CD4-positive, alpha-beta memory T cell (primary cell): ENCODE measurements around the gene RNF213. TPM values are rescaled to one million over a fixed set of nuclear protein-coding genes. Genes with fewer than 3 reads are reported as not detected.
A peak's percentile ranks its signal among the peaks of the same experiment; 100 is the strongest.

Experiments
- CTCF ChIA-PET: fragments of 350-600 bp; sonication (Branson Sonifier 250); formaldehyde crosslinking; loops from one replicate; lab custom pipeline; 2021; ENCODE audit warnings: inconsistent platforms; ENCODE audit not compliant: partially characterized antibody; lab: Charles Lee
- POLR2A ChIA-PET: fragments of 350-600 bp; sonication (Branson Sonifier 250); formaldehyde crosslinking; loops from one replicate; lab custom pipeline; 2021; ENCODE audit not compliant: partially characterized antibody; lab: Charles Lee
- DNase-seq, 5 donors: peaks; one replicate each; pipeline versions ENCODE4 v3.0.0 to v3.0.0-alpha.2; 2020 to 2022; ENCODE audit warnings: mixed read lengths in 1 of 5
- H3K27ac ChIP-seq: one replicate; pipeline ENCODE4 v1.7.0; 2013; ENCODE audit warnings: low read depth, low read length
- H3K27me3 ChIP-seq: 2 replicates; pipeline ENCODE4 v1.7.0; 2013; ENCODE audit warnings: mild to moderate bottlenecking, low read length, moderate library complexity; ENCODE audit not compliant: insufficient read depth
- H3K36me3 ChIP-seq: 2 replicates; pipeline ENCODE4 v1.7.0; 2013; ENCODE audit warnings: mild to moderate bottlenecking, low read length, moderate library complexity; ENCODE audit not compliant: insufficient read depth
- H3K4me1 ChIP-seq: 2 replicates; pipeline ENCODE4 v1.7.0; 2013; ENCODE audit warnings: mild to moderate bottlenecking, low read length, moderate library complexity; ENCODE audit not compliant: insufficient read depth
- H3K4me3 ChIP-seq, 2 donors: one replicate each; pipeline ENCODE4 v1.7.0; 2013; ENCODE audit warnings: low read length in 2 of 2, mild to moderate bottlenecking in 1 of 2
- H3K9me3 ChIP-seq, 2 donors: one replicate each; pipeline ENCODE4 v1.7.0; 2013; ENCODE audit warnings: low read length in 2 of 2, control low read depth in 1 of 2; ENCODE audit not compliant: control insufficient read depth in 1 of 2
- H3K27ac Mint-ChIP-seq, 7 donors: one replicate each; pipeline ENCODE4 v1.8.0; 2020 to 2021; ENCODE audit warnings: mixed read lengths in 7 of 7, mild to moderate bottlenecking in 6 of 7, inconsistent platforms in 3 of 7, moderate library complexity in 3 of 7
- H3K27me3 Mint-ChIP-seq, 2 donors: one replicate each; pipeline ENCODE4 v1.8.0; 2020 to 2021; ENCODE audit warnings: mixed read lengths in 2 of 2
- H3K36me3 Mint-ChIP-seq, 2 donors: one replicate each; pipeline ENCODE4 v1.8.0; 2020 to 2021; ENCODE audit warnings: mixed read lengths in 2 of 2, inconsistent platforms in 1 of 2, mild to moderate bottlenecking in 1 of 2
- H3K4me1 Mint-ChIP-seq, 4 donors: one replicate each; pipeline ENCODE4 v1.8.0; 2020 to 2021; ENCODE audit warnings: mixed read lengths in 4 of 4, mild to moderate bottlenecking in 1 of 4
- H3K4me3 Mint-ChIP-seq, 8 donors: one replicate each; pipeline ENCODE4 v1.8.0; 2020 to 2021; ENCODE audit warnings: mixed read lengths in 8 of 8, mild to moderate bottlenecking in 7 of 8, moderate library complexity in 6 of 8, inconsistent platforms in 3 of 8
- H3K9me3 Mint-ChIP-seq, 8 donors: one replicate each; pipeline ENCODE4 v1.8.0; 2020 to 2021; ENCODE audit warnings: mixed read lengths in 8 of 8, mild to moderate bottlenecking in 5 of 8, inconsistent platforms in 3 of 8, moderate library complexity in 1 of 8
- intact Hi-C: fragments of 100-400 bp; cut with micrococcal nuclease; formaldehyde crosslinking; loops from one replicate; pipeline ENCODE4 v1.15.1; 2023
- polyA plus RNA-seq, 2 donors: library from polyadenylated mRNA; unstranded; fragments of 300-500 nt; fragmentation: Illumina TruSeq; gene quantifications; one replicate each; pipeline ENCODE4 v1.2.3, GENCODE V29; 2021
- total RNA-seq, 2 experiments: library from RNA; stranded (reverse); gene quantifications; one replicate each; pipeline ENCODE4 v1.2.3, GENCODE V29; 2021

The RNF213 gene
- total and polyA plus RNA-seq, 4 experiments from 2014 or later = 11.2 to 399 (median 217) TPM

GRCh38 chr17:80416260-80416939, 155.7 kb downstream of the RNF213 start:
- ChIA-PET POLR2A (interaction anchor here (0.6 to 2.9 kb wide), 4 partner anchors 38 to 880 kb away, joined by 3 to 22 read pairs (median 3); no protein-coding TSS in a partner anchor), CTCF (interaction anchor here (0.7 to 1.9 kb wide), 3 partner anchors 11 to 603 kb away, joined by 3 to 6 read pairs (median 5); no protein-coding TSS in a partner anchor)
- Mint-ChIP-seq H3K4me1 (peaks cover 13 to 52% (median 25%) of the 10 kb centered on the region in 4 donors), H3K27ac (peak overlapping the region in 6 of 7 donors; percentile 75 to 95 (median 84)), H3K4me3 (peak overlapping the region; percentile 82 to 90 (median 86)), H3K27me3 (peaks cover 11 to 14% of the 10 kb centered on the region in 2 donors), H3K9me3 (peaks cover 0 to 3% (median 0%) of the 10 kb centered on the region in 8 donors), H3K36me3 (peaks cover 6 to 16% of the 10 kb centered on the region in 2 donors)
- intact Hi-C loops = no loop called here
- no peak for DNase-seq
- Histone ChIP-seq H3K4me1 (peaks cover 26% of the 10 kb centered on the region), H3K27me3 (peaks cover 7% of the 10 kb centered on the region), H3K4me3 (no peak overlapping the region), H3K36me3 (no peaks in the 10 kb centered on the region), H3K9me3 (no peaks in the 10 kb centered on the region), H3K27ac (no peak overlapping the region)

DNA sequence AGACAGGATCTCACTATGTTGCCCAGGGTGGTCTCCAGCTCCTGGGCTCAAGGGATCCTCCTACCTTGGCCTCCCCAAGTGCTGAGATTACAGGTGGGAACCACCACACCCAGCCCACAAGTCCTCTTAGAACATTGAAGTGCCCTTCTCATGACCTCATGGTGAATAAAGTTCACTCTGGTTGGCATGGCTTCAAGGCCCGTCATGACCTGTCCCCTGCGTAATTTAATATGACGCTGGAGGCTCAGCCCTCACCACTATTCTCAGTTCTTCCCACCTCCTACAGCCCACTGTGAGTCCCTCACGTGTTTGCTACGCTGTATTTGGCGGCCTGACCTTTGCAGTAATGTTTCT, 156.3 kb downstream of the RNF213 start:
- peaks cover 11 to 14% of the 10 kb centered on the region in 2 donors for H3K27me3 Mint-ChIP-seq
- H3K36me3 Mint-ChIP-seq = peaks cover 6 to 16% of the 10 kb centered on the region in 2 donors
- H3K27ac ChIP-seq = no peak overlapping the region
- H3K4me3 ChIP-seq = no peak overlapping the region
- intact Hi-C loops = no loop called here
- no peaks in the 10 kb centered on the region for H3K9me3 ChIP-seq
- no peaks in the 10 kb centered on the region for H3K36me3 ChIP-seq
- H3K4me1 ChIP-seq = peaks cover 26% of the 10 kb centered on the region
- no peak for DNase-seq
- H3K9me3 Mint-ChIP-seq = peaks cover 0 to 3% (median 0%) of the 10 kb centered on the region in 8 donors
- peaks cover 7% of the 10 kb centered on the region for H3K27me3 ChIP-seq
- peak overlapping the region in 5 of 7 donors; percentile 52 to 88 (median 86) for H3K27ac Mint-ChIP-seq
- H3K4me3 Mint-ChIP-seq = peak overlapping the region; percentile 39 to 88 (median 78)
- ChIA-PET CTCF (interaction anchor here (1.9 kb wide), 1 partner anchor 10 kb away, joined by 6 read pairs; no protein-coding TSS in a partner anchor), POLR2A (interaction anchor here (1.0 to 2.9 kb wide), 2 partner anchors 38 to 475 kb away, joined by 3 to 22 read pairs; no protein-coding TSS in a partner anchor)
- peaks cover 13 to 52% (median 25%) of the 10 kb centered on the region in 4 donors for H3K4me1 Mint-ChIP-seq

GRCh38 chr17:80418589-80418988, 157.9 kb downstream of the RNF213 start:
- ChIA-PET POLR2A (no interaction called here), CTCF (no interaction called here)
- peaks cover 6 to 16% of the 10 kb centered on the region in 2 donors for H3K36me3 Mint-ChIP-seq
- peaks cover 26% of the 10 kb centered on the region for H3K4me1 ChIP-seq
- H3K27me3 ChIP-seq = peaks cover 6% of the 10 kb centered on the region
- H3K27ac Mint-ChIP-seq = peak overlapping the region in 1 of 7 donors; percentile 43
- peaks cover 13 to 50% (median 25%) of the 10 kb centered on the region in 4 donors for H3K4me1 Mint-ChIP-seq
- H3K27ac ChIP-seq = no peak overlapping the region
- intact Hi-C loops = no loop called here
- H3K4me3 ChIP-seq = no peak overlapping the region
- no peak for DNase-seq
- peaks cover 0 to 3% (median 0%) of the 10 kb centered on the region in 8 donors for H3K9me3 Mint-ChIP-seq
- peaks cover 6 to 7% of the 10 kb centered on the region in 2 donors for H3K27me3 Mint-ChIP-seq
- H3K9me3 ChIP-seq = no peaks in the 10 kb centered on the region
- H3K36me3 ChIP-seq = no peaks in the 10 kb centered on the region
- no peak overlapping the region for H3K4me3 Mint-ChIP-seq

GRCh38 chr17:80419255-80419654, 158.6 kb downstream of the RNF213 start:
- peaks cover 2% of the 10 kb centered on the region in 2 donors for H3K27me3 Mint-ChIP-seq
- ChIA-PET POLR2A (no interaction called here), CTCF (no interaction called here)
- no peak for DNase-seq
- Histone ChIP-seq H3K36me3 (no peaks in the 10 kb centered on the region), H3K4me1 (peaks cover 23% of the 10 kb centered on the region), H3K4me3 (no peak overlapping the region), H3K27me3 (no peaks in the 10 kb centered on the region), H3K9me3 (no peaks in the 10 kb centered on the region), H3K27ac (no peak overlapping the region)
- peaks cover 6 to 16% of the 10 kb centered on the region in 2 donors for H3K36me3 Mint-ChIP-seq
- intact Hi-C loops = no loop called here
- H3K27ac Mint-ChIP-seq = peak overlapping the region in 1 of 7 donors; percentile 64
- H3K4me3 Mint-ChIP-seq = peak overlapping the region in 1 of 8 donors; percentile 28
- peaks cover 10 to 44% (median 25%) of the 10 kb centered on the region in 4 donors for H3K4me1 Mint-ChIP-seq
- peaks cover 0 to 3% (median 0%) of the 10 kb centered on the region in 8 donors for H3K9me3 Mint-ChIP-seq

- Mint-ChIP-seq H3K4me3 (no peak overlapping the region), H3K9me3 (peaks cover 0 to 2% (median 0%) of the 10 kb centered on the region in 8 donors), H3K4me1 (peaks cover 3 to 31% (median 16%) of the 10 kb centered on the region in 4 donors), H3K36me3 (peaks cover 6 to 13% of the 10 kb centered on the region in 2 donors), H3K27ac (no peak overlapping the region), H3K27me3 (no peaks in the 10 kb centered on the region)
- H3K27me3 ChIP-seq = no peaks in the 10 kb centered on the region
- H3K27ac ChIP-seq = no peak overlapping the region
- CTCF ChIA-PET = no interaction called here
- no peaks in the 10 kb centered on the region for H3K36me3 ChIP-seq
- H3K4me1 ChIP-seq = peaks cover 10% of the 10 kb centered on the region
- intact Hi-C loops = no loop called here
- POLR2A ChIA-PET = no interaction called here
- DNase-seq = no peak
- no peak overlapping the region for H3K4me3 ChIP-seq
- no peaks in the 10 kb centered on the region for H3K9me3 ChIP-seq
These were observed 160.9 kb downstream of the RNF213 start for GRCh38 chr17:80421381-80422090.

DNA sequence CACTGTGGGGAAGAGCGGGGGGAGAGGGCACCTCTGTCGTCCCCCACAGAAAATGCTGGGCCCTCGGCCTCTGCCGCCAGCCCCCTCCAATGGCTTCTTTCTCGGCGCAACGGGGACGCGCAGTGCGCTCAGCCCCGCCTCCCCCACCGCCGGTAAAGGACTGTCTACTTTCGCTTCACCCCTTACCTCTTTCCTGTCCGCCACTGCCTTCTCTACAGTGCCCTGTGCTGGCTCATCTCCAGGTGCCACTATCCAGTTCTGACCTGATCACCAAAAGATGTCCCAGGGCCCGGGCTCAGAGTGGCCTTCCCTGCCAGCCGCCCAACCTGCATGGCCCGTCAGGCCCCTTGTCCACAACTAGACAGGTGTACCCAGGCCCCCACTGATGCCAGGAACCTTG, 161.6 kb downstream of the RNF213 start:
- peaks cover 7 to 31% (median 15%) of the 10 kb centered on the region in 4 donors for H3K4me1 Mint-ChIP-seq
- no peak overlapping the region for H3K4me3 Mint-ChIP-seq
- DNase-seq = no peak
- Histone ChIP-seq H3K27me3 (no peaks in the 10 kb centered on the region), H3K27ac (no peak overlapping the region), H3K36me3 (no peaks in the 10 kb centered on the region), H3K4me1 (peaks cover 13% of the 10 kb centered on the region), H3K9me3 (no peaks in the 10 kb centered on the region), H3K4me3 (no peak overlapping the region)
- POLR2A ChIA-PET = no interaction called here
- peaks cover 6 to 13% of the 10 kb centered on the region in 2 donors for H3K36me3 Mint-ChIP-seq
- intact Hi-C loops = no loop called here
- H3K27ac Mint-ChIP-seq = no peak overlapping the region
- H3K9me3 Mint-ChIP-seq = peaks cover 0 to 2% (median 0%) of the 10 kb centered on the region in 8 donors
- no peaks in the 10 kb centered on the region for H3K27me3 Mint-ChIP-seq
- CTCF ChIA-PET = no interaction called here

DNA sequence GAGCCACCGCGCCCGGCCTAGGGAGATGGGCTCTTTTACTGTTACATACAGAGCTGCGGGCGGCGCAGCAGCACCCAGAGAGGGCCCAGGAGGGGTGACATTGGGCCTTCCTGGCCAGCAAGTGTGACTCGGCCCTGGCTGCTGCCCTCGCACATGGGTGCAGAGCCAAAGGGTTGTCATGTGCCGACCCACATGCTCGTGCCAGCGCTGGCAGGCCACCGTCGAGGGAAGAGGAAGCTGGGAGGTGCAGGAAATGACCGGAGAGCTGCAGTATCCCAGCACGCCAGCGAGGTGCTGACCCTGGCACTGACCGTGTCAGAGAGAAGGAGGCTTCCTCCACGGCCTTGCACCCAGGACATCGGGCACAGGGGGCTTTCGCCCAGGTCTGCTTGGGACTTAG, 162.3 kb downstream of the RNF213 start:
- Histone ChIP-seq H3K27me3 (no peaks in the 10 kb centered on the region), H3K4me1 (peaks cover 13% of the 10 kb centered on the region), H3K36me3 (no peaks in the 10 kb centered on the region), H3K27ac (no peak overlapping the region), H3K9me3 (no peaks in the 10 kb centered on the region), H3K4me3 (no peak overlapping the region)
- Mint-ChIP-seq H3K4me1 (peaks cover 4 to 25% (median 11%) of the 10 kb centered on the region in 4 donors), H3K27me3 (no peaks in the 10 kb centered on the region), H3K9me3 (peaks cover 0 to 2% (median 0%) of the 10 kb centered on the region in 8 donors), H3K27ac (no peak overlapping the region), H3K36me3 (peaks cover 4 to 11% of the 10 kb centered on the region in 2 donors), H3K4me3 (no peak overlapping the region)
- intact Hi-C loops = no loop called here
- CTCF ChIA-PET = no interaction called here
- DNase-seq = no peak
- POLR2A ChIA-PET = no interaction called here
